Measurements from ENCODE around the gene TGM5. TPM values are rescaled to one million over a fixed set of nuclear protein-coding genes. Genes with fewer than 3 reads are reported as not detected.

The TGM5 gene
- total RNA-seq, 2 experiments from 2014 or later: 0.11 to 0.22 TPM

DNA sequence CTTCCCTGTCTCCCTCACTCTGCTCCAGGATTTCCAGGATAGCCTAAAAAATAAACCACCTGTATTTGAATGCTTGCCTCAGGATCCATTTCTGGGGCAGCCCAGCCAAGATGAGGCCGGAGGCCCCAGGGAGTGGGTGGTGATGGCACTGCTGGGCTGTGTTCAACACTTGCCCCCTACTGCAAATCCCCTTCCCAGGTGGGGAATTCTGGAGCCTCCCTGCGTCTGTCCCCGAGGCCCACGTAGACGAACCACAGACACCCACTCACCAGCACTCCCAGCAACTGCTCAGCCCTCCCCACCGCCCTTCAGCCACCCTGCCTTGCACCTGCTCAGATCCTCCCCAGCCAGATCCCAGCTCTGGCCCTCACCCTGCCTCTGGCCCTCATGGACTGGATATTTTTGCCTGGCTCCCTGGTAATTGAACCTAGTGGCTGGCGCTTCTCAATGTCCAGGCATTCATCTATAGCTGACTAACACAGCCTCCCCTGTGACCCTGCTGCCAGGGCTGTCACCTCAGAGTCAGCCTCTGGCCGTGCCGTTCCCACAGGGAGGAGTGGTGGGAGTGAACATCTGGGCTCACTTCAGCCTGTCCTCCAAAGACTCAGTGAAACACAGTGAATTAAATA is 28.8 kb downstream of the TGM5 start:
- TF ChIP-seq, protein P1, sequence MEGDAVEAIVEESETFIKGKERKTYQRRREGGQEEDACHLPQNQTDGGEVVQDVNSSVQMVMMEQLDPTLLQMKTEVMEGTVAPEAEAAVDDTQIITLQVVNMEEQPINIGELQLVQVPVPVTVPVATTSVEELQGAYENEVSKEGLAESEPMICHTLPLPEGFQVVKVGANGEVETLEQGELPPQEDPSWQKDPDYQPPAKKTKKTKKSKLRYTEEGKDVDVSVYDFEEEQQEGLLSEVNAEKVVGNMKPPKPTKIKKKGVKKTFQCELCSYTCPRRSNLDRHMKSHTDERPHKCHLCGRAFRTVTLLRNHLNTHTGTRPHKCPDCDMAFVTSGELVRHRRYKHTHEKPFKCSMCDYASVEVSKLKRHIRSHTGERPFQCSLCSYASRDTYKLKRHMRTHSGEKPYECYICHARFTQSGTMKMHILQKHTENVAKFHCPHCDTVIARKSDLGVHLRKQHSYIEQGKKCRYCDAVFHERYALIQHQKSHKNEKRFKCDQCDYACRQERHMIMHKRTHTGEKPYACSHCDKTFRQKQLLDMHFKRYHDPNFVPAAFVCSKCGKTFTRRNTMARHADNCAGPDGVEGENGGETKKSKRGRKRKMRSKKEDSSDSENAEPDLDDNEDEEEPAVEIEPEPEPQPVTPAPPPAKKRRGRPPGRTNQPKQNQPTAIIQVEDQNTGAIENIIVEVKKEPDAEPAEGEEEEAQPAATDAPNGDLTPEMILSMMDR (IDR thresholded peaks at IDR 0.05): no peak
- ATAC-seq: no peak
- ChIA-PET CTCF (interaction anchor here (0.7 kb wide), 1 partner anchor 13 kb away, joined by 3 read pairs; no protein-coding TSS in a partner anchor), POLR2A (no interaction called here)
- Mint-ChIP-seq H3K9me3 (no peaks in the 10 kb centered on the region), H3K27me3 (no peaks in the 10 kb centered on the region), H3K36me3 (ENCODE audit: low read depth) (no peaks in the 10 kb centered on the region), H3K27ac (no peak overlapping the region), H3K4me3 (no peak overlapping the region), H3K4me1 (ENCODE audit: low read depth) (peaks cover 12% of the 10 kb centered on the region)
- DNase-seq: no peak
- intact Hi-C loops (cut with micrococcal nuclease): no loop called here

DNA sequence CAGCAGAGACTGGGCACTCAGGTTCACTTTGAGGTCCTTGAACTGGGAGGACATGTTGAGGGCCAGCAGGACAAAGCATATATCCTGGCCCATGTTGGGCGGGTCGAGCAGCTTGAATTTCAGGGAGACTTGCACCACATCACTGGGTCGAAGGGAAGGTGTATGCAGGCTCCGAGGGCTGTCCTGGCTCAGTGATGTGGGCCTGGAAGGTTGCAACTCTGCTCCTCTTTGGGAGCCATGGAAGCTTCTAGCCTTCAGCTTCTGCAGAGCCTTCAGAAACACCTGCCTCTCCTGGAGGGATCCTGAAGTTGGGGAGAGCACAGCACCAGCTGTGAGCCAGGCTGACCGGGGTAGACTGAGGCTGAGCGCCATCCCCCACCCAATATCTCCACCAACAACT is 31.2 kb downstream of the TGM5 start:
- intact Hi-C loops (cut with micrococcal nuclease): no loop called here
- no peak for DNase-seq

DNA sequence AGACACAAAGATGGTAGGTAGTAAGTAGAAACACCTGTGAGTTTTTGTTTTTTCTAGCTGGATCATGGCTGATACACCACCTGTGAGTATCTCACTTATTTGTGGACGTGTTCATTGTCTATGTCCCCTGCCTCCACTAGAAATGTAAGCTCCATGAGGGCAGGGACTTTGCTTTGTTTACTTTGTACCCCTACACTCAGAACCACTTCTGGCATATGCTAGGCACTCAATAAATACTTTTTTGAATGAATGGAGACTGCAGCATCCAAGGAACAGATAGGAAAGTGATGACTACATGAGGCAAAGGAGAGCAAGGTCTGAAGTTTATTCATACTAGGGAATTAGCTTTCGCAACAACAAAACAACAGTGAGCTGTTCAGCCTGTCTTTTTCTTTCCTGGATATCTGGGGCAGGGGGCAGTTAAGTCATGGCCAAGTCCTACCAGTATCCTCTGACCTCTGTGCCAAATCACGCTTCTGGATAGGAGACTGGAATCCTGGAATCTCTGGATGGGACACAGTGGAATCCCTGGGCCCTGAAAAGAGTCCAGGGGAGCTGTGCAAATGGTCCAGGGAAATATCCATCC is 34.3 kb downstream of the TGM5 start:
- TF ChIP-seq, protein P1 (IDR thresholded peaks at IDR 0.05): no peak
- no peaks in the 10 kb centered on the region for H3K36me3 Mint-ChIP-seq (ENCODE audit: low read depth)
- H3K9me3 Mint-ChIP-seq: no peaks in the 10 kb centered on the region
- intact Hi-C loops (cut with micrococcal nuclease): no loop called here
- no peaks in the 10 kb centered on the region for H3K4me1 Mint-ChIP-seq (ENCODE audit: low read depth)
- DNase-seq (no peak), ATAC-seq (no peak)
- POLR2A ChIA-PET: interaction anchor here (0.6 to 1.2 kb wide), 2 partner anchors 9 to 19 kb away, joined by 3 to 6 read pairs; no protein-coding TSS in a partner anchor
- CTCF ChIA-PET: interaction anchor here (1.2 to 9.5 kb wide), 3 partner anchors 36 to 53 kb away, joined by 3 to 219 read pairs (median 4); no protein-coding TSS in a partner anchor
- no peaks in the 10 kb centered on the region for H3K27me3 Mint-ChIP-seq
- H3K4me3 Mint-ChIP-seq: no peak overlapping the region
- no peak overlapping the region for H3K27ac Mint-ChIP-seq

More for the DNA sequence above, 31.2 kb downstream of the TGM5 start:
- POLR2A ChIA-PET: no interaction called here
- H3K9me3 Mint-ChIP-seq: no peaks in the 10 kb centered on the region
- CTCF ChIA-PET: interaction anchor here (1.8 to 2.6 kb wide), 2 partner anchors 10 to 50 kb away, joined by 6 to 12 read pairs; no protein-coding TSS in a partner anchor
- no peak overlapping the region for H3K4me3 Mint-ChIP-seq
- TF ChIP-seq, protein P1 (IDR thresholded peaks at IDR 0.05): no peak
- no peak overlapping the region for H3K27ac Mint-ChIP-seq
- no peaks in the 10 kb centered on the region for H3K27me3 Mint-ChIP-seq
- no peaks in the 10 kb centered on the region for H3K36me3 Mint-ChIP-seq (ENCODE audit: low read depth)
- no peak for ATAC-seq
- peaks cover 12% of the 10 kb centered on the region for H3K4me1 Mint-ChIP-seq (ENCODE audit: low read depth)

DNA sequence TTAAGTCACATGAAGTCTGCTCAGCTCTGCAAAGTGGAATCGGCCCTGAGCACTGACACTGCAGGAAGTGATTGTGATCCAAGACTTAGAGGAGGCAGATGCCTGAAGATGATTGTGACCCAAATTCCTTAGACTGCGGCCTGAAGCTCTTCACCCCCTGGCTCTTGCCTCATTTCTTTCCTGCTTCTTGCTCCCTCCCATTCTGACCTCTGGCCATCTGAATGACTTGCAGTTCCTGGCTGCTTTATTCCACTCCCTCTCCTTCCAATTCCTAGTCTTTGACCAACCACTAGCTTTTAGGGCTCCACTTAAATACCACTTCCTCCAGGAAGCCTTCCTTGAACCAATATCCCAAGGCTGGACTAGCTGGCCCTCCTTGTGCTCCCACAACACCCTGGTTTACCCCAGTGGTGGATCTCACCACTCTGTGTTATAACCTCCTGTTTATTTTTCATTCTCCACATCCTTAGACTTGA is 36.0 kb downstream of the TGM5 start:
- DNase-seq (no peak), ATAC-seq (no peak)
- ChIA-PET POLR2A (no interaction called here), CTCF (interaction anchor here (1.2 to 9.5 kb wide), 3 partner anchors 27 to 55 kb away, joined by 3 to 219 read pairs (median 3); partner anchors contain the start of gene TGM5)
- intact Hi-C loops (cut with micrococcal nuclease): no loop called here
- Mint-ChIP-seq H3K4me3 (no peak overlapping the region), H3K27me3 (peaks cover 3% of the 10 kb centered on the region), H3K27ac (no peak overlapping the region), H3K9me3 (no peaks in the 10 kb centered on the region), H3K36me3 (ENCODE audit: low read depth) (no peaks in the 10 kb centered on the region), H3K4me1 (ENCODE audit: low read depth) (peaks cover 3% of the 10 kb centered on the region)
- TF ChIP-seq, protein P1 (IDR thresholded peaks at IDR 0.05): no peak

DNA sequence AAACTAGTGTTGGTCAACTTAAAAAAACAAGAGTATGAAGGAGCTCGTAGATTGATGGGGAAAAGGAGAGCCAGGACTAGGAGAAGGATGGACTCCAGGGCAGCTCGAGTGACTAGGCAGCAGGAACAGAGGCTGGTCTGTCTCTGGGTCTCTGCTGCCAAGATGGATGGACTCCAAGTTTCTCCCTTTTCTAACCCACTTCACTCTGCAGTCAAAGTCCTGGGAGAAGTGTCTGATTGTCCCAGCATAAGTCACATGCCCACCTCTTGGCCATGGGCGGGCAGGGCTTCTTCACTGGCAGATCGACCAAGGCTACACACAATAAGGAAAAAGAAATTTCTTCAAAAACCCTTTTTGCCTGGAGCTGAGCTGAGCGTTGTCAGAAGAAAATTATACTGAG is 36.8 kb downstream of the TGM5 start:
- no peak overlapping the region for H3K4me3 Mint-ChIP-seq
- intact Hi-C loops (cut with micrococcal nuclease): no loop called here
- TF ChIP-seq, protein P1 (IDR thresholded peaks at IDR 0.05): no peak
- no peaks in the 10 kb centered on the region for H3K9me3 Mint-ChIP-seq
- ChIA-PET CTCF (interaction anchor here (1.0 to 9.5 kb wide), 5 partner anchors 17 to 55 kb away, joined by 3 to 219 read pairs (median 3); partner anchors contain the start of gene TGM5), POLR2A (no interaction called here)
- peaks cover 5% of the 10 kb centered on the region for H3K27me3 Mint-ChIP-seq
- no peak overlapping the region for H3K27ac Mint-ChIP-seq
- DNase-seq (no peak), ATAC-seq (no peak)
- peaks cover 7% of the 10 kb centered on the region for H3K4me1 Mint-ChIP-seq (ENCODE audit: low read depth)
- H3K36me3 Mint-ChIP-seq (ENCODE audit: low read depth): no peaks in the 10 kb centered on the region
